Calu3 (cell line): ENCODE results near the gene EHF. TPM values are rescaled to one million over a fixed set of nuclear protein-coding genes. Genes with fewer than 3 reads are reported as not detected.

Source experiments
- BruUV-seq: library from RNA; stranded (reverse); fragments of 400-500 nt; replicated peaks from 2 replicates; lab custom pipeline; 2021; lab: Mats Ljungman, UMichigan
- CTCF ChIA-PET: fragments of 300-600 bp; sonication (Branson Sonifier 250); formaldehyde crosslinking; loops from one replicate; lab custom pipeline; 2022; ENCODE audit warnings: antibody characterized with exemption; lab: Charles Lee
- DNase-seq: peaks from one replicate; pipeline ENCODE4 v3.0.0; 2022
- H3K27ac Mint-ChIP-seq: one replicate; pipeline ENCODE4 v1.8.0; 2022; ENCODE audit warnings: mixed read lengths; ENCODE audit not compliant: unreplicated experiment
- H3K27me3 Mint-ChIP-seq: one replicate; pipeline ENCODE4 v1.8.0; 2022; ENCODE audit warnings: mixed read lengths; ENCODE audit not compliant: unreplicated experiment
- H3K36me3 Mint-ChIP-seq: one replicate; pipeline ENCODE4 v1.8.0; 2022; ENCODE audit warnings: mild to moderate bottlenecking, moderate library complexity, mixed read lengths; ENCODE audit not compliant: insufficient read depth, unreplicated experiment
- H3K4me1 Mint-ChIP-seq: one replicate; pipeline ENCODE4 v1.8.0; 2022; ENCODE audit warnings: mild to moderate bottlenecking, low read depth, mixed read lengths; ENCODE audit not compliant: unreplicated experiment
- H3K4me3 Mint-ChIP-seq: one replicate; pipeline ENCODE4 v1.8.0; 2022; ENCODE audit warnings: mild to moderate bottlenecking, low read depth, moderate library complexity, mixed read lengths; ENCODE audit not compliant: unreplicated experiment
- H3K9me3 Mint-ChIP-seq: one replicate; pipeline ENCODE4 v1.8.0; 2022; ENCODE audit warnings: low read depth, mixed read lengths; ENCODE audit not compliant: unreplicated experiment
- CTCF ChIP-seq: fragments of 200-600 bp; IDR thresholded peaks from one replicate; pipeline ENCODE4 v1.8.0; 2022; ENCODE audit warnings: antibody characterized with exemption; ENCODE audit not compliant: unreplicated experiment
- intact Hi-C: fragments of 100-400 bp; cut with micrococcal nuclease; formaldehyde crosslinking; loops from one replicate; pipeline ENCODE4 v1.10.0; 2022; ENCODE audit not compliant: unreplicated experiment
- total RNA-seq: library from RNA; stranded (reverse); gene quantifications from 2 replicates; pipeline ENCODE4 v1.2.3, GENCODE V29; 2022

EHF gene
- total RNA-seq, 1 experiment from 2014 or later = 286 TPM

GRCh38 chr11:34593085-34593484, 27.8 kb upstream of the EHF start:
- no TSS peak for BruUV-seq
- H3K36me3 Mint-ChIP-seq = no peaks in the 10 kb centered on the region
- H3K27me3 Mint-ChIP-seq = no peaks in the 10 kb centered on the region
- no peak for TF ChIP-seq CTCF
- intact Hi-C loops = loop anchor here (10.0 kb wide), 1 partner anchor 802 kb away; no protein-coding TSS in a partner anchor
- no peak overlapping the region for H3K4me3 Mint-ChIP-seq
- CTCF ChIA-PET = no interaction called here
- no peak for DNase-seq
- peaks cover 7% of the 10 kb centered on the region for H3K9me3 Mint-ChIP-seq
- H3K27ac Mint-ChIP-seq = no peak overlapping the region
- H3K4me1 Mint-ChIP-seq = peaks cover 49% of the 10 kb centered on the region

DNA sequence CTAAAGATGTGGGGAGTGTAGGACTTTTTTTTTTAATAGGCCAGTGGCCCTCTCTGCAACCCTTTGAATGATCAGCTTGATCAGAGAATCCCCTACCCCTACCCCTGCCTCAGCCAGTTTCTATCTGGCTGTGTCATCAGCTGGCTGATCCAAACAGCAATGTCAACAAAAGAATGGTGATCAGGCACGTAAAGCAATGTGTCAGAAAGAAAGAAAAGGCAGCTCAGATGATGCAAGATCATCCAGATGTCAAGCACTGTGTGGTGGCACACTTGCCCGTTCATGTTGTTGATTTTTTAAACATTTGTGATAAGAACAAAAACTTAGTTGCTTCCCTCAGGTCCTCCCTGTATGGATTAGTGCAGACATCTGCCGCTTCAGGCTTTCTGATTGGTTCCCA, 26.3 kb upstream of the EHF start:
- H3K4me1 Mint-ChIP-seq = peaks cover 46% of the 10 kb centered on the region
- intact Hi-C loops = loop anchor here (10.0 kb wide), 1 partner anchor 800 kb away; no protein-coding TSS in a partner anchor
- H3K36me3 Mint-ChIP-seq = peaks cover 4% of the 10 kb centered on the region
- no peak for TF ChIP-seq CTCF
- no peak overlapping the region for H3K27ac Mint-ChIP-seq
- H3K4me3 Mint-ChIP-seq = no peak overlapping the region
- H3K9me3 Mint-ChIP-seq = peaks cover 7% of the 10 kb centered on the region
- no peak for DNase-seq
- CTCF ChIA-PET = interaction anchor here (0.7 kb wide), 1 partner anchor 27 kb away, joined by 3 read pairs; the partner anchor contains the start of gene EHF
- no TSS peak for BruUV-seq
- no peaks in the 10 kb centered on the region for H3K27me3 Mint-ChIP-seq

- CTCF ChIA-PET = interaction anchor here (0.7 kb wide), 1 partner anchor 26 kb away, joined by 3 read pairs; the partner anchor contains the start of gene EHF
- H3K4me1 Mint-ChIP-seq = peaks cover 47% of the 10 kb centered on the region
- BruUV-seq = no TSS peak
- H3K27ac Mint-ChIP-seq = no peak overlapping the region
- H3K4me3 Mint-ChIP-seq = no peak overlapping the region
- TF ChIP-seq CTCF = no peak
- H3K36me3 Mint-ChIP-seq = peaks cover 12% of the 10 kb centered on the region
- H3K27me3 Mint-ChIP-seq = no peaks in the 10 kb centered on the region
- DNase-seq = no peak
- peaks cover 7% of the 10 kb centered on the region for H3K9me3 Mint-ChIP-seq
- intact Hi-C loops = loop anchor here (10.0 kb wide), 1 partner anchor 799 kb away; no protein-coding TSS in a partner anchor
Observed at GRCh38 chr11:34595391-34595790, 25.5 kb upstream of the EHF start.

DNA sequence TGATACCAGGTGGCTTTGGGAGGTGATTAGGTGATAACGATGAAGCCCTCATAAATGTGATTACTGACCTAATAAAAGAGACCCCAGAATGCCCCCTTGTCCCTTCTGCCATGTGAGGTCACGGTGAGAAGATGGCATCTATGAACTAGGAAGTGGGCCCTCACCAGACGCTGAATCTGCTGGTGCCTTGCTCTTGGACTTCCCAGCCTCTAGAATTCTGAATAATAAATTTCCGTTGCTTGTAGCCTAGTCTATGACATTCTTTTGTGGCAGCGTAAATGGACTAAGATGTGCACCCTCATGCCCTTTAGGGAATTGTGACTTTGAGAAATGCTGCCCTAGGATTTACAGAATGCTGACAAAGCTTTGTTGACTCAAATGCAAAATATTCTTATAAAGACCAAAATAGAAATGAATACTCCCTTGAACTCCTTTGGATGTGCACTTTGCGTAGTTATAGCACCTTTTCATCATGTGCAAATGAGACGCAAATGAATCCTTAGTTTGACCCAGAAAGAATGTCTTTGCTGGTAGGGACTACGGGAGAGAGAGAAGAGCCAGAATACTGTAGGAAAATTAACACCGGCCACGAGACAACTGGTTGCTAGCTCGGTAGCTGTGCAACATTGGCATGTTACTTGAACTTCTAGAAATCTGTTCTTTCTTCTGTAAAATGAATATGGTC, 24.8 kb upstream of the EHF start:
- BruUV-seq = no TSS peak
- Mint-ChIP-seq H3K27ac (no peak overlapping the region), H3K4me3 (no peak overlapping the region), H3K4me1 (peaks cover 54% of the 10 kb centered on the region), H3K27me3 (no peaks in the 10 kb centered on the region), H3K36me3 (peaks cover 17% of the 10 kb centered on the region), H3K9me3 (peaks cover 7% of the 10 kb centered on the region)
- intact Hi-C loops = loop anchor here (10.0 kb wide), 1 partner anchor 799 kb away; no protein-coding TSS in a partner anchor
- no peak for TF ChIP-seq CTCF
- no peak for DNase-seq
- CTCF ChIA-PET = interaction anchor here (0.6 kb wide), 1 partner anchor 35 kb away, joined by 7 read pairs; no protein-coding TSS in a partner anchor
